Frontal cortex (tissue), 4 donors: Measurements from ENCODE around the gene ERBB3. TPM values are rescaled to one million over a fixed set of nuclear protein-coding genes. Genes with fewer than 3 reads are reported as not detected.

Source experiments
- DNase-seq, 2 donors: peaks; one replicate each; pipeline ENCODE4 v3.0.0; 2012; ENCODE audit warnings: low spot score in 2 of 2
- FAIRE-seq: peaks from 2 replicates; lab custom pipeline; 2012; peaks lifted over from hg19 to GRCh38; lab: Jason Lieb, UNC
- total RNA-seq: library from RNA; depleted of rRNA; stranded (reverse); fragments of >200 nt; gene quantifications from one replicate; pipeline ENCODE4 v1.2.3, GENCODE V29; 2014
- donor health status: control.
- donor health status: control.
- donor health status: control.

The ERBB3 gene
- total RNA-seq, 1 donor from 2014 or later: 2.0 TPM

DNA sequence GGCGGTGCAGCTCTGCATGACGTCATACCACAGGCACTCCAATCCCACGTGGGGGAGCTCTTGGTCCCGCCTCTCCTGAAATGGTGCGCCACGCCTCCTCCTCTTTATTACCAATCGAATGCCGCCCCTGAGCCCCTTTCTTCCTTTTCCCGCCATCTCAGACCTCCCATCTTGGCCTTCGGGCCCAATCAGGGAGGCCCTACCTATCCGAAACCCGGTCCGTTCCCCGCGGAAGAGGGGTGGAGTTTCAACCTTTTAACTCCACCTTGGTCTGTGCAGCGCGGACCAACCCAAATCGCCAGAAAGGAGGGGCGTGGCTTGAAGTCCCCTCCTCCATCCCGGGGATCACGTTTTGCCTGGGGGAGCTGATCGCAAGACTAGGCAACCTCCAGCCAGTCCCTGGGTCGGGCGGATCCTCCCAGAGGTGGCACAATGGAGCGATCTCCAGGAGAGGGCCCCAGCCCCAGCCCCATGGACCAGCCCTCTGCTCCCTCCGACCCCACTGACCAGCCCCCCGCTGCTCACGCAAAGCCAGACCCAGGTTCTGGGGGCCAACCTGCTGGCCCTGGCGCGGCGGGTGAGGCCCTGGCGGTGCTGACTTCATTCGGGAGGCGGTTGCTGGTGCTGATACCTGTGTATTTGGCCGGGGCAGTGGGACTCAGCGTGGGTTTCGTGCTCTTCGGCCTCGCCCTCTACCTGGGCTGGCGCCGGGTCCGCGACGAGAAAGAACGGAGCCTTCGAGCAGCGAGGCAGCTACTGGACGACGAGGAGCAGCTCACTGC lies 48.1 kb downstream of the ERBB3 start, which contains the start of gene ESYT1:
Gene ESYT1, plus strand, starts transcription at position 380 of the 782 bp plus-strand sequence. Its CDS starts 53 bp downstream, at position 433.
- peak; percentile 96 for DNase-seq
- FAIRE-seq: no peak

GRCh38 chr12:56128670-56129205 lies 48.8 kb downstream of the ERBB3 start:
- no peak for FAIRE-seq
- DNase-seq: no peak

DNA sequence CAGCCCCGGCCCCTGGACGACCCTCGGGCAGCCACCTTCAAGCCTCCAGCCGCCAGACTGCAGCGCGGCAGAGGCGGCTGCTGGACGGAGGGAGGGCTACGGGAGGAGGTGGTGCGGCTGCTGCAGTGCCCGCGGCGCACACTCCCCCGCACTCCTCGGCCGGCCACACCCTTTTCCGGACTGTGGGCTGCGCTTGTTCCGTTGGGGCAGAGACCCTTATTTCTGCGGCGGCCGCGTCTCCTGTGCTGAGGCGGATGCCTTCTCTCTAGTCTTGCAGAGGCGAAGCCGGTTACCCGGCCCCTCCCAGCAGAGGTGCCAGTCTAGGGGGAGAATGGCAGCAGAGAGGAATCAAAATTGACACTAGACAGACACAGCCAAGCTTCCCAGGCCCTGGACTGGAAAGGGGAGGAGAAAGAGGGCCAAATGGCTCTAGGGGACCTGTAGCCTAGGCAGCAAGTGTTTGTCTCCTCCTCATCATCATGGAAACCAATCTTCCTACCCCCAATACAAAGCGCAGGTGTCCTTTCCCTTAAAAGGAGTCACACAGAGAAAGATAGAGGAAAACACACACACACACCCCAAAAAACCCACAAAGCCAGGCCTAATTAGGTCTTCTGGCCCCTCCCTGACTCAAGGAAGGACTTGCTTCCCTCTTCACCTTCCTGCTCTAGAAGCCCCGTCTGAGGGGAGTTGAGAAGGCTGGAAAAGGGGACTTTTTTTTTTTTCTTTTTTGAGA lies 49.4 kb downstream of the ERBB3 start:
- DNase-seq: peak in 1 of 2 donors; percentile 49
- FAIRE-seq: no peak

DNA sequence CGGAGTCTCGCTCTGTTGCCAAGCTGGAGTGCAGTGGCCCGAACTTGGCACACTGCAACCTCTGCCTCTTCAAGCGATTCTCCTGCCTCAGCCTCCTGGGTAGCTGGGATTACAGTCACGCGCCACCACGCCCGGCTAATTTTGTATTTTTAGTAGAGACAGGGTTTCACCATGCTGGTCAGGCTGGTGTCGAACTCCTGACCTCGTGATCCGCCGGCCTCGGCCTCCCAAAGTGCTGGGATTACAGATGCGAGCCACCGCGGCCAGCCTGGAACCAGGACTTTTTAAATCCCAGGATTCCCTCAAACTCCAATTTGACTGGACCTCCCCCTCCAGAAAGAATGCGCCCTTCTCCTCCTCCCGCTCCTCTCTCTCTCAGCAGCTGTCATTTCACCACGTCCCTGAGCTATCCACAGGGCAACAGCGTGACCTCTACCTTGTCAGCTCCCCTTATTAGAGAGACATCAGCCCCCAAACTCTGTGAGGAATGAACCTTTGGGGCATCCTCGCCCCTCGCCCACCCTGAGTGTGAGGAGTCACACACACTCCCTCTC lies 50.1 kb downstream of the ERBB3 start:
- DNase-seq (no peak), FAIRE-seq (no peak)

DNA sequence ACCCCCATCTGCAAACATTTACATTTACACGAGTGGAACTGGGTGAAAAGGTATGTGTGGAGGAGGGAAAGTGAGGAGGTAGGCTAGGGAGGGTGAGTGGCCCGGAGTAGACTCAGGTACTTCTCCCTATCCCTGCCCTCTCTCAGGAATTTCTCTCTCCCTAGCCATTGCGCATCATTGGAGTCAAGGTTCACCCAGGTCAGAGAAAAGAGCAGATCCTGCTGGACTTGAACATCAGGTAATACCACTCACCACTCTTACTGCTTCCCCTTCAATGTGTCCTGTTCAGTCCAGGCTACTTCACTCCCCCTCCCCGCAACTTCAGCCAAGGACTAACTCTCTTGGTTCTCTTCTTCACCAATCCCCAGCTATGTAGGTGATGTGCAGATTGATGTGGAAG lies 50.9 kb downstream of the ERBB3 start:
- DNase-seq (no peak), FAIRE-seq (no peak)

DNA sequence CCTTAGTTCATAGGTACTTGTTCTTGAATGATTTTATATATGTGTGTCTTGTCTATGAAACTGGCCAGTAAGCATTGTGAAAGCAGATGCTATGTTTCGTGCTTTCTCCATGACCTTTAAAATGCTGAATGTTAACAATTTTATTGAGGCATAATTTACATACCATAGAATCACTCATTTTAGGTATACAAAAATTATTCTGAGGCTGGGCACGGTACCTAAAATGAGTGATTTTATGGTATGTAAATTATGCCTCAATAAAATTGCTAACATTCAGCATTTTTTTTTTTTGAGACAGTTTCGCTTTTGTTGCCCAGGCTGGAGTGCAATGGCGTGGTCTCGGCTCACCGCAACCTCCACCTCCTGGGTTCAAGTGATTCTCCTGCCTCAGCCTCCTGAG lies 54.9 kb downstream of the ERBB3 start:
- no peak for FAIRE-seq
- DNase-seq: no peak

GRCh38 chr12:56137853-56138571 lies 58.0 kb downstream of the ERBB3 start:
- DNase-seq: no peak
- FAIRE-seq: no peak

- no peak for DNase-seq
- no peak for FAIRE-seq
Observed at GRCh38 chr12:56141946-56142784, 62.2 kb downstream of the ERBB3 start.

- FAIRE-seq (no peak), DNase-seq (no peak)
Observed at GRCh38 chr12:56143217-56143616, 63.3 kb downstream of the ERBB3 start.

GRCh38 chr12:56143870-56144269 lies 63.9 kb downstream of the ERBB3 start:
- no peak for FAIRE-seq

DNA sequence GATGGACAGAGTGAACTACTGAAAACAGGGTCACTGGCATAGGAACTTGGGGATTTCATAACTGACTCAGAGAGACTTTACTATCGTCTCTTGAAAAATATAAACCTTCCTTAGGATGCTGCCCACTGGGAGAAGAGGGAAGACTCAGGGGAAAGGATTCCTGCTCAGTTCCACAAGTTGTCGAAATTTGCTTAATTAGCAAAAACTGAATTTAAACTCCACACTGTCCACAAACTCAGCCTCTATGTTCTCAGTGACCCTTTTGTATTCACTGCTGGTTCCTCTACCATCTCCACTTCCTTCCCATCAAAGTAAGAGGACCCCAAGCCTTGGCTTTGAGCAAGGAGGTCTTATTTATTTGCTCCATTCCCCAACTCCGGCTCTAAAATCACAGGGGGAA lies 65.3 kb downstream of the ERBB3 start:
- no peak for FAIRE-seq
- DNase-seq: no peak

More at GRCh38 chr12:56143870-56144269, 63.9 kb downstream of the ERBB3 start:
- no peak for DNase-seq

DNA sequence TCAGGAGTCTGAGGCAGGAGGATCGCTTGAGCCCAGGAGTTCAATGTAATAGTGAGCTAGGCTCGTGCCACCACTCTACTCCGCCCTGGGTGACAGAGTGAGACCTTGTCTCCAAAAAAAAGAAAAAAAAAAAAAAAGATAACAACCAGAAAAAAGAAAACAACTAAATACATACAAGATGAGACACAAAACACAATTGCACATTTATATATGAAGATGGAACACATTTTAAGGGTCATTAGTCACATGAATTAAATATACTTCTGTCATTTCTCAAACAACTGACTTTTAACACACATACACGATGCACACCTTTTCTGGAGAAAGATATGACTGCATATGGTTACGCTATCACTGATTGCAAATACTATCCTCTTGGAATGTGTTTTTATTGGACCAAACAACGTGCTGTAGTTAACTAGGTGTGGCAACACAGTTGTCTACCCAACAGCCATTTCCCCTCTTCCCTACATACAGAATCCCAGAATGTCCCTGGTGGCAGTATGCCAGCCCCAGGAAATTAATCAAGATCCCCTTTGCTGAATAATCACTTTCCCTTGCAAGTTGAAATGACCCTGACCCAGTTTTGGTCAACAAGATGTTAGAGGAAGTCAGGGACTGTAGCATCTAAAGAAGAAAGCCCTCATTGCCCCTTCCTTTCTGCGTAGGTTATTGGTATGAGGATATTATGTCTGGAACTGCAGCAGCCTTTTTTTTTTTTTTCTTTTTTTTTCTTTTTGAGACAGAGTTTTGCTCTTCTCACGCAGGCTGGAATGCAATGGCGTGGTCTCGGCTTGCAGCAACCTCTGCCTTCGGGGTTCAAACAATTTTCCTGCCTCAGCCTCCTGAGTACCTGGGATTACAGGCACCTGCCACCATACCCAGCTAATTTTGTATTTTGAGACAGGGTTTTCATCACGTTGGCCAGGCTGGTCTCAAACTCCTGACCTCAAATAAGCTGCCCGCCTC lies 66.8 kb downstream of the ERBB3 start:
- DNase-seq (no peak), FAIRE-seq (no peak)

GRCh38 chr12:56150563-56150962 lies 70.6 kb downstream of the ERBB3 start:
- DNase-seq (no peak), FAIRE-seq (no peak)

GRCh38 chr12:56151672-56152131 lies 71.7 kb downstream of the ERBB3 start:
- DNase-seq (no peak), FAIRE-seq (no peak)

GRCh38 chr12:56152132-56152755 lies 72.3 kb downstream of the ERBB3 start, which contains the start of gene MYL6B:
MYL6B (plus strand) TSS chr12:56152587; CDS start chr12:56153919, 1,332 bp downstream.
- peak; percentile 80 to 92 for DNase-seq
- FAIRE-seq: no peak
